Spleen (tissue), 11 donors: Measurements from ENCODE around the gene C16orf87. TPM values are rescaled to one million over a fixed set of nuclear protein-coding genes. Genes with fewer than 3 reads are reported as not detected.

Experiments
- DNase-seq: peaks from one replicate; pipeline ENCODE4 v3.0.0-alpha.2; 2020
- H3K27ac ChIP-seq, 8 donors: fragments of 200-600 bp; sonication (generic) in 7 of 8; 1 replicate in 4 of 8; 2 replicates in 4 of 8; pipeline versions ENCODE4 v1.5.0 to v1.8.0; 2016 to 2021; ENCODE audit warnings: inconsistent platforms in 4 of 8, mild to moderate bottlenecking in 4 of 8, moderate library complexity in 1 of 8
- H3K27me3 ChIP-seq, 7 donors: fragments of 200-600 bp; sonication (generic) in 6 of 7; replicated peaks in 1 of 7; 1 replicate in 4 of 7; 2 replicates in 3 of 7; pipeline versions ENCODE4 v1.5.0 to v1.8.0; 2016 to 2021; ENCODE audit warnings: inconsistent platforms in 3 of 7, mild to moderate bottlenecking in 1 of 7
- H3K36me3 ChIP-seq, 6 donors: fragments of 200-600 bp; sonication (generic) in 5 of 6; 1 replicate in 4 of 6; 2 replicates in 2 of 6; pipeline versions ENCODE4 v1.5.0 to v1.8.0; 2016 to 2021; ENCODE audit warnings: inconsistent platforms in 2 of 6
- H3K4me1 ChIP-seq, 6 donors: fragments of 200-600 bp; sonication (generic) in 5 of 6; 1 replicate in 3 of 6; 2 replicates in 3 of 6; pipeline versions ENCODE4 v1.5.0 to v1.8.0; 2016 to 2021; ENCODE audit warnings: inconsistent platforms in 3 of 6
- H3K4me3 ChIP-seq, 8 donors: fragments of 200-600 bp; sonication (generic) in 7 of 8; 1 replicate in 4 of 8; 2 replicates in 4 of 8; pipeline versions ENCODE4 v1.5.0 to v1.8.0; 2016 to 2021; ENCODE audit warnings: inconsistent platforms in 4 of 8, mild to moderate bottlenecking in 4 of 8, moderate library complexity in 2 of 8
- H3K9me3 ChIP-seq, 8 donors: fragments of 200-600 bp; sonication (generic) in 7 of 8; 1 replicate in 4 of 8; 2 replicates in 4 of 8; pipeline versions ENCODE4 v1.5.0 to v1.8.0; 2016 to 2021; ENCODE audit warnings: inconsistent platforms in 4 of 8
- CTCF ChIP-seq, 11 experiments: fragments of 200-600 bp in 7 of 11; fragments of 450-650 bp in 4 of 11; sonication (generic) in 4 of 11; IDR thresholded peaks in 8 of 11; conservative IDR thresholded peaks in 3 of 11; 1 replicate in 7 of 11; 2 replicates in 4 of 11; pipeline versions ENCODE4 v1.4.0 to v1.8.0; 2016 to 2021; ENCODE audit warnings: antibody characterized with exemption in 11 of 11, inconsistent platforms in 4 of 11, mild to moderate bottlenecking in 1 of 11
- POLR2A ChIP-seq, 3 donors: fragments of 450-650 bp; IDR thresholded peaks; one replicate each; pipeline ENCODE4 v1.5.1; 2017; ENCODE audit warnings: antibody characterized with exemption in 3 of 3, mild to moderate bottlenecking in 1 of 3
- POLR2AphosphoS5 ChIP-seq, 3 donors: sonication (generic); formaldehyde crosslinking; IDR thresholded peaks; one replicate each; pipeline ENCODE4 v1.5.1; 2017; ENCODE audit warnings: antibody characterized with exemption in 3 of 3
- WGBS, 5 donors: extraction: QIAGEN DNeasy Blood & Tissue Kit in 3 of 5; methylation state at CpG; one replicate each; pipeline versions ENCODE4 v1.1.5 to v1.1.7; 2013 to 2018; 5-methylcytosine and 5-hydroxymethylcytosine counted together
- intact Hi-C: fragments of 100-400 bp; cut with DNase I; formaldehyde crosslinking; loops from one replicate; pipeline ENCODE4 v1.15.0; 2023; ENCODE audit warnings: low total_unique reads
- polyA plus RNA-seq, 3 donors: library from polyadenylated mRNA; stranded (reverse); fragments of 200-250 nt; gene quantifications; one replicate each; pipeline ENCODE4 v1.2.1, GENCODE V29; 2013
- total RNA-seq, 7 donors: library from RNA; depleted of rRNA in 3 of 7; stranded (reverse); fragments of >200 nt in 3 of 7; fragmentation: NEBNext Ultra II Directional in 4 of 7; extraction: Animal tissue kit (Norgen Biotek cat#: 25700) in 4 of 7; gene quantifications; one replicate each; pipeline versions ENCODE4 v1.1.0 to v1.2.1, GENCODE V29; 2016 to 2021
- donor health status: healthy with polysubstance abuse.
- donor health status: DM: no; HTN: no; CAD: no; lungs with moderate emphysema.
- donor health status: DM: no; HTN: no; CAD: no.
- donor health status: Bipolar disorder and iron deficiency.
- donor health status: healthy.
- donor health status: DM: no; HTN: no; CAD: no.
- donor health status: DM: yes; HTN: yes; CAD: no.

C16orf87 gene
- total and polyA plus RNA-seq, 10 donors = 7.2 to 10.3 (median 8.5) TPM

DNA sequence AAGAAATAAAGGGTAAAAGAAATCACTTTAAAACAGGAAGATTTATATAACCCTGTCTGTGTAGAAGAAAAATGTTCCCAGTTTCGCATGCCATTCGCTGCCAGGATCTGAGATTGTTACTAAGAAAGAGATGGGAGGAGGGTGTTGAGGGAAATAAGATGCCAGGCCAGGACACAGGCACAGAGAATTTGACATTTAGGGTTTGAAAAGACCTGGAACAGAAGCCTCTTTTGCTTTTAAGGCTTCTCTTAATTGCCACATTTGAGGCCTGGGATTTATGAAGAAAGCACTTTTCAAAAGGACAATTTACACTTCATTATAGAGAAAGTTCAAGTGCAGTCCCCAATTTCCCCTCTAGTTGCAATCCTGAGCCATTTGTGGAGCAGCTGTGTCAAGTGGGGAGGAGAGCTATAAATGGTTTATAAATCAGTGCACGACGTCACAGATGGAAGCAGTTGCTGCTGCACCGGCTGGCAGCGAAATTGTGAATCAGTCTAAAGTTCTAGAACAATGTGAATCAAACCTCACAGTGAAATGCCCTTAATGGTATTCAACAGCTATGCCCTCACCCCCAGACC lies 26.5 kb upstream of the C16orf87 start:
- H3K4me3 ChIP-seq = no peak overlapping the region
- H3K36me3 ChIP-seq = no peaks in the 10 kb centered on the region
- no peaks in the 10 kb centered on the region for H3K9me3 ChIP-seq
- DNase-seq = peak; percentile 41
- WGBS, 5 donors = 60 to 73% (median 66%) methylated on average over 6 of the region's 6 CpGs
- H3K4me1 ChIP-seq = peaks cover 0 to 7% (median 0%) of the 10 kb centered on the region in 6 donors
- TF ChIP-seq CTCF (IDR thresholded peaks at IDR 0.05 in 8 of 11, conservative IDR thresholded peaks at IDR 0.05 in 3 of 11) (peak in 5 of 11 experiments; percentile 13 to 37 (median 19)), POLR2A (IDR thresholded peaks at IDR 0.05) (no peak), POLR2AphosphoS5 (IDR thresholded peaks at IDR 0.05) (no peak)
- intact Hi-C loops = no loop called here
- no peaks in the 10 kb centered on the region for H3K27me3 ChIP-seq
- H3K27ac ChIP-seq = no peak overlapping the region

- intact Hi-C loops = no loop called here
- 74 to 86% (median 79%) methylated on average over 4 of the region's 4 CpGs for WGBS, 5 donors
- DNase-seq = peak; percentile 3
- Histone ChIP-seq H3K4me3 (no peak overlapping the region), H3K9me3 (no peaks in the 10 kb centered on the region), H3K36me3 (no peaks in the 10 kb centered on the region), H3K4me1 (peaks cover 0 to 7% (median 0%) of the 10 kb centered on the region in 6 donors), H3K27ac (no peak overlapping the region), H3K27me3 (no peaks in the 10 kb centered on the region)
- no peak for TF ChIP-seq CTCF (IDR thresholded peaks at IDR 0.05 in 8 of 11, conservative IDR thresholded peaks at IDR 0.05 in 3 of 11)
- TF ChIP-seq POLR2A (IDR thresholded peaks at IDR 0.05) = no peak
- TF ChIP-seq POLR2AphosphoS5 (IDR thresholded peaks at IDR 0.05) = no peak
Measured at GRCh38 chr16:46855389-46855788, 24.4 kb upstream of the C16orf87 start.

DNA sequence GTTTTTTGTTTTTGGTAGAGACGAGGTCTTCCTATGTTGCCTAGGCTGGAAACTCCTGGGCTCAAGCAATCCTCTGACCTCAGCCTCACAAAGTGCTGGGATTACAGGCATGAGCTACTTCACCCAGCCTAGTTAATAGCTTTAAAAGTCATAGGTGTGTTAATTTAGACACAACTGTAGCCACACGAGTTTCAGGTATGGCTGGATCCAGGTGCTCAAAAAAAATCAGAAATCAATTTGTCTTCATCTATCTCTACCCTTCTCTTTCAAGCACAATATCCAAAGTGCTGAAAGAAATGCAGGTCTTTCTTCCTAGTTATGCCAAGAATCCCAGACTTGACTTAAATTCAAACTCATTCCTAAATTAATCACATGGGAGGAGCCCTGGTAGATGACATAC lies 23.9 kb upstream of the C16orf87 start:
- TF ChIP-seq CTCF (IDR thresholded peaks at IDR 0.05 in 8 of 11, conservative IDR thresholded peaks at IDR 0.05 in 3 of 11) (no peak), POLR2AphosphoS5 (IDR thresholded peaks at IDR 0.05) (no peak), POLR2A (IDR thresholded peaks at IDR 0.05) (no peak)
- H3K27ac ChIP-seq = no peak overlapping the region
- DNase-seq = no peak
- H3K4me1 ChIP-seq = peaks cover 0 to 7% (median 0%) of the 10 kb centered on the region in 6 donors
- H3K9me3 ChIP-seq = no peaks in the 10 kb centered on the region
- intact Hi-C loops = loop anchor here (5.0 kb wide), 1 partner anchor 52 kb away; no protein-coding TSS in a partner anchor
- H3K36me3 ChIP-seq = no peaks in the 10 kb centered on the region
- 83 to 93% (median 86%) methylated on average over 2 of the region's 2 CpGs for WGBS, 5 donors
- no peaks in the 10 kb centered on the region for H3K27me3 ChIP-seq
- H3K4me3 ChIP-seq = no peak overlapping the region

DNA sequence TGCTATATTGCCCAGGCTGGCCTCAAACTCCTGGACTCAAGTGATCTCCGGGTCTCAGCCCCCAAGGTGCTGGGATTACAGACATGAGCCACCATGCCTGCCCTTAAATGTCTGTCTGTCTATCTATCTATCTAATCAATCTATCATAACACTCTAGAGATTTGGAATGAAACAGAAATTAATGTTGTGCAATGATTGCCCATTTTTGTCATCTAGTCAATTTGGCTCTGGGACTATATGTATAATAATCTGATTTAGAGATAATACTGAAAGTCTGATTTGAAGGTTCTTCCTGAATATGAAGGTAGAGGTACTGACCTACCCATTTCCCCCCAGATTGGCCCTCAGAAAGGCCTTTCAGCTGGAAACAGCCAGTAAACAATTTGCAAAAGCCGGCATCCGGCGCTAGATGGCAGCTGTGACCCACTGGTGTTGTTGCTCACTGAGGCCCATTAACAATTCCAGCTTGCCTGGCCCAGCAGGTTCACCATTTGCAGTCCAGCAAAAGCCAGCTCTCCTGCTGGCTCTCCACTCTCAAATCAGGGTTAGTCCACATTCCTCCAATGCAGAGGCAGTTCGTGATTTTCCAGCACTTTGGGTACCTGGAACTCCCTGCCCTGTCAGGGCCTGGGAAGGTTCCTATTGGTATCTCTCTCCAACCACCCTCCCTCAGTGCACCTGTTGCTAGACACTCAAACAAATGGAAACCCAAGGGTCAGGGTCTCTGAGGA lies 22.9 kb upstream of the C16orf87 start:
- Histone ChIP-seq H3K36me3 (no peaks in the 10 kb centered on the region), H3K27ac (no peak overlapping the region), H3K4me3 (no peak overlapping the region), H3K27me3 (no peaks in the 10 kb centered on the region), H3K9me3 (no peaks in the 10 kb centered on the region), H3K4me1 (peaks cover 0 to 7% (median 0%) of the 10 kb centered on the region in 6 donors)
- 24 to 30% (median 25%) methylated on average over 5 of the region's 5 CpGs for WGBS, 5 donors
- peak; percentile 89 for DNase-seq
- TF ChIP-seq POLR2AphosphoS5 (IDR thresholded peaks at IDR 0.05) (no peak), CTCF (IDR thresholded peaks at IDR 0.05 in 8 of 11, conservative IDR thresholded peaks at IDR 0.05 in 3 of 11) (peak; percentile 26 to 78 (median 66))
- intact Hi-C loops = loop anchor here (5.0 kb wide), 1 partner anchor 53 kb away; no protein-coding TSS in a partner anchor
